HEK293 (cell line): Measurements from ENCODE around the gene NCCRP1.
A peak's percentile ranks its signal among the peaks of the same experiment; 100 is the strongest.

Experiments used
- CTCF ChIA-PET: fragments of 350-600 bp; formaldehyde crosslinking; extraction: SDS; loops from one replicate; lab custom pipeline; 2021; ENCODE audit warnings: antibody characterized with exemption; lab: Yijun Ruan, JAX
- POLR2A ChIA-PET: fragments of 300-600 bp; formaldehyde crosslinking; extraction: SDS; loops from one replicate; lab custom pipeline; 2020; ENCODE audit warnings: antibody characterized with exemption, inconsistent platforms; lab: Yijun Ruan, JAX
- H3K27ac ChIP-seq: fragments of 200-500 bp; sonication (Bioruptor generic); 2 replicates; pipeline ENCODE4 v1.5.1; 2014; ENCODE audit warnings: low read depth, low read length, control low read depth, inconsistent platforms; ENCODE audit errors: extremely low read depth
- H3K36me3 ChIP-seq, 2 experiments: fragments of 200-500 bp in 1 of 2; sonication (Bioruptor generic) in 1 of 2; 1 replicate in 1 of 2; 2 replicates in 1 of 2; pipeline ENCODE4 v1.5.1; 2014 to 2017; ENCODE audit warnings: inconsistent platforms in 2 of 2, low read length in 2 of 2; ENCODE audit not compliant: control insufficient read depth in 2 of 2, insufficient read depth in 1 of 2
- H3K4me1 ChIP-seq: fragments of 200-500 bp; sonication (Bioruptor generic); 2 replicates; pipeline ENCODE4 v1.5.1; 2014; ENCODE audit warnings: mild to moderate bottlenecking, low read length, inconsistent platforms; ENCODE audit not compliant: control insufficient read depth, insufficient read depth
- H3K4me3 ChIP-seq: 2 replicates; pipeline ENCODE4 v1.5.1; 2011; ENCODE audit warnings: low read depth, mild to moderate bottlenecking, control low read depth, low read length, moderate library complexity
- H3K9me3 ChIP-seq: fragments of 200-500 bp; sonication (Bioruptor generic); 2 replicates; pipeline ENCODE4 v1.5.1; 2014; ENCODE audit warnings: low read depth, low read length, inconsistent platforms; ENCODE audit not compliant: control insufficient read depth, insufficient read depth
- BCL11A ChIP-seq: fragments of 450-650 bp; formaldehyde crosslinking; IDR thresholded peaks from 2 replicates; pipeline ENCODE4 v1.5.1; 2016; ENCODE audit warnings: low read depth, missing biosample characterization, missing genetic modification characterization
- GLIS2 ChIP-seq: fragments of 450-650 bp; formaldehyde crosslinking; IDR thresholded peaks from 2 replicates; pipeline ENCODE4 v1.5.1; 2016; ENCODE audit warnings: missing biosample characterization, missing genetic modification characterization
- KLF8 ChIP-seq: fragments of 450-650 bp; formaldehyde crosslinking; IDR thresholded peaks from 2 replicates; pipeline ENCODE4 v1.5.1; 2016; ENCODE audit warnings: missing biosample characterization, missing genetic modification characterization
- PRDM4 ChIP-seq: fragments of 450-650 bp; formaldehyde crosslinking; IDR thresholded peaks from 2 replicates; pipeline ENCODE4 v1.5.1; 2017; ENCODE audit warnings: missing biosample characterization, missing genetic modification characterization
- TCF7L2 ChIP-seq: IDR thresholded peaks from 2 replicates; pipeline ENCODE4 v1.6.1; 2011; ENCODE audit warnings: low read depth, mild to moderate bottlenecking, inconsistent platforms, low read length, moderate library complexity, borderline replicate concordance
- YY1 ChIP-seq: fragments of 450-650 bp; formaldehyde crosslinking; IDR thresholded peaks from 2 replicates; pipeline ENCODE4 v1.5.1; 2018; ENCODE audit warnings: missing biosample characterization, missing genetic modification characterization
- ZNF132 ChIP-seq: fragments of 450-650 bp; formaldehyde crosslinking; IDR thresholded peaks from 2 replicates; pipeline ENCODE4 v1.5.1; 2017; ENCODE audit warnings: missing biosample characterization, missing genetic modification characterization, borderline replicate concordance
- ZNF133 ChIP-seq: fragments of 450-650 bp; formaldehyde crosslinking; IDR thresholded peaks from 2 replicates; pipeline ENCODE4 v1.5.1; 2016; ENCODE audit warnings: missing biosample characterization, missing genetic modification characterization
- ZNF148 ChIP-seq: fragments of 450-650 bp; formaldehyde crosslinking; IDR thresholded peaks from 2 replicates; pipeline ENCODE4 v1.5.0; 2017; ENCODE audit warnings: missing biosample characterization, missing genetic modification characterization, borderline replicate concordance
- ZNF16 ChIP-seq: fragments of 450-650 bp; formaldehyde crosslinking; IDR thresholded peaks from 2 replicates; pipeline ENCODE4 v1.5.1; 2016; ENCODE audit warnings: low read depth, missing biosample characterization, missing genetic modification characterization
- ZNF175 ChIP-seq: fragments of 450-650 bp; formaldehyde crosslinking; IDR thresholded peaks from 2 replicates; pipeline ENCODE4 v1.5.1; 2016; ENCODE audit warnings: missing biosample characterization, missing genetic modification characterization
- ZNF223 ChIP-seq: fragments of 450-650 bp; formaldehyde crosslinking; IDR thresholded peaks from 2 replicates; pipeline ENCODE4 v1.5.1; 2016; ENCODE audit warnings: missing biosample characterization, missing genetic modification characterization
- ZNF324 ChIP-seq: fragments of 450-650 bp; formaldehyde crosslinking; IDR thresholded peaks from 2 replicates; pipeline ENCODE4 v1.5.1; 2016; ENCODE audit warnings: missing biosample characterization, missing genetic modification characterization
- ZNF335 ChIP-seq: fragments of 450-650 bp; formaldehyde crosslinking; conservative IDR thresholded peaks from 2 replicates; pipeline ENCODE4 v1.5.1; 2016; ENCODE audit warnings: missing biosample characterization, missing genetic modification characterization
- ZNF341 ChIP-seq: fragments of 450-650 bp; formaldehyde crosslinking; IDR thresholded peaks from 2 replicates; pipeline ENCODE4; 2016; ENCODE audit warnings: low read depth, missing biosample characterization, missing genetic modification characterization
- ZNF366 ChIP-seq: fragments of 450-650 bp; formaldehyde crosslinking; conservative IDR thresholded peaks from 2 replicates; pipeline ENCODE4 v1.5.1; 2016; ENCODE audit warnings: missing biosample characterization, missing genetic modification characterization
- ZNF398 ChIP-seq: fragments of 450-650 bp; formaldehyde crosslinking; IDR thresholded peaks from 2 replicates; pipeline ENCODE4 v1.5.1; 2017; ENCODE audit warnings: missing biosample characterization, missing genetic modification characterization
- ZNF423 ChIP-seq: fragments of 450-650 bp; formaldehyde crosslinking; IDR thresholded peaks from 2 replicates; pipeline ENCODE4 v1.5.1; 2016; ENCODE audit warnings: missing biosample characterization, missing genetic modification characterization
- ZNF488 ChIP-seq: fragments of 450-650 bp; formaldehyde crosslinking; IDR thresholded peaks from 2 replicates; pipeline ENCODE4 v1.5.1; 2016; ENCODE audit warnings: missing biosample characterization, missing genetic modification characterization
- ZNF555 ChIP-seq: fragments of 450-650 bp; formaldehyde crosslinking; conservative IDR thresholded peaks from 2 replicates; pipeline ENCODE4 v1.5.1; 2017; ENCODE audit warnings: missing biosample characterization, mild to moderate bottlenecking, missing genetic modification characterization, inconsistent platforms
- ZNF561 ChIP-seq: fragments of 450-650 bp; IDR thresholded peaks from 2 replicates; pipeline ENCODE4 v1.5.1; 2018; ENCODE audit warnings: missing biosample characterization, missing genetic modification characterization, borderline replicate concordance
- ZNF626 ChIP-seq: fragments of 450-650 bp; sonication (Bioruptor Pico); formaldehyde crosslinking; IDR thresholded peaks from 2 replicates; pipeline ENCODE4 v1.5.1; 2018; ENCODE audit warnings: missing biosample characterization, missing genetic modification characterization, inconsistent platforms
- ZNF707 ChIP-seq: fragments of 450-650 bp; formaldehyde crosslinking; IDR thresholded peaks from 2 replicates; pipeline ENCODE4 v1.5.1; 2016; ENCODE audit warnings: missing biosample characterization, missing genetic modification characterization

NCCRP1 gene

GRCh38 chr19:39197808-39198207, 1.0 kb downstream of the NCCRP1 start (continued):
- TF ChIP-seq ZNF335 (tag by site-specific recombination), result no peak
- TF ChIP-seq GLIS2 (tag by site-specific recombination), result peak; percentile 16; the same call in 1 of the 2 replicates
- TF ChIP-seq BCL11A (tag by site-specific recombination), result no peak
- no peak for TF ChIP-seq ZNF555 (tag by site-specific recombination)
- no peak for TF ChIP-seq ZNF423 (tag by site-specific recombination)
- no peak for TF ChIP-seq ZNF561
- no peak for TF ChIP-seq PRDM4
- TF ChIP-seq YY1 (tag by site-specific recombination), result no peak
- no peak for TF ChIP-seq ZNF16 (tag by site-specific recombination)

- CTCF ChIA-PET, result interaction anchor here (0.5 to 2.1 kb wide), 11 partner anchors 11 to 147 kb away, joined by 3 to 14 read pairs (median 5); no protein-coding TSS in a partner anchor
- Histone ChIP-seq H3K27ac (no peak overlapping the region), H3K4me1 (no peaks in the 10 kb centered on the region), H3K36me3 (no peaks in the 10 kb centered on the region), H3K9me3 (no peaks in the 10 kb centered on the region), H3K4me3 (no peak overlapping the region)
- POLR2A ChIA-PET, result interaction anchor here (1.4 kb wide), 1 partner anchor 237 kb away, joined by 3 read pairs; the partner anchor contains the start of gene RPS16
- TF ChIP-seq ZNF324 (no peak), BCL11A (tag by site-specific recombination) (no peak), ZNF366 (tag by site-specific recombination) (no peak), ZNF626 (tag by site-specific recombination) (no peak), KLF8 (no peak), ZNF341 (tag by site-specific recombination) (no peak), ZNF488 (tag by site-specific recombination) (no peak), ZNF132 (tag by site-specific recombination) (no peak)
These were observed 2.3 kb downstream of the NCCRP1 start for GRCh38 chr19:39199025-39199424.

- Histone ChIP-seq H3K4me3 (no peak overlapping the region), H3K36me3 (no peaks in the 10 kb centered on the region), H3K4me1 (peaks cover 8% of the 10 kb centered on the region), H3K27ac (no peak overlapping the region), H3K9me3 (no peaks in the 10 kb centered on the region)
- TF ChIP-seq ZNF148 (tag by site-specific recombination) (no peak), ZNF133 (tag by site-specific recombination) (no peak), ZNF223 (no peak), ZNF707 (tag by site-specific recombination) (no peak), TCF7L2 (no peak), ZNF175 (no peak), ZNF398 (no peak)
- CTCF ChIA-PET, result interaction anchor here (2.1 kb wide), 1 partner anchor 78 kb away, joined by 10 read pairs; no protein-coding TSS in a partner anchor
- POLR2A ChIA-PET, result no interaction called here
These were observed 3.5 kb downstream of the NCCRP1 start for GRCh38 chr19:39200066-39200802.
